NB4 (cell line): ENCODE measurements around the gene FMNL1.
A peak's percentile ranks its signal among the peaks of the same experiment; 100 is the strongest.

ENCODE experiments used
- DNase-seq: peaks from one replicate; pipeline ENCODE4 v3.0.0; 2010; ENCODE audit warnings: low read depth
- H3K4me3 ChIP-seq: one replicate; pipeline ENCODE4 v1.5.1; 2011; ENCODE audit warnings: mild to moderate bottlenecking, low read depth, low read length, moderate library complexity
- MYC ChIP-seq: IDR thresholded peaks from 2 replicates; pipeline ENCODE4 v1.6.1; 2011; ENCODE audit warnings: low read depth, low read length
- POLR2A ChIP-seq: IDR thresholded peaks from 2 replicates; pipeline ENCODE4 v1.6.1; 2011; ENCODE audit warnings: mild to moderate bottlenecking; ENCODE audit not compliant: insufficient read length; ENCODE audit errors: extremely low read depth
- TF ChIP-seq, protein P1 (sequence below): IDR thresholded peaks from one replicate; pipeline ENCODE4 v1.5.1; 2012; ENCODE audit warnings: low read depth, low read length
- TF ChIP-seq, protein P2 (sequence below): IDR thresholded peaks from 2 replicates; pipeline ENCODE4 v1.6.1; 2011; ENCODE audit warnings: low read depth, low read length

FMNL1 gene

DNA sequence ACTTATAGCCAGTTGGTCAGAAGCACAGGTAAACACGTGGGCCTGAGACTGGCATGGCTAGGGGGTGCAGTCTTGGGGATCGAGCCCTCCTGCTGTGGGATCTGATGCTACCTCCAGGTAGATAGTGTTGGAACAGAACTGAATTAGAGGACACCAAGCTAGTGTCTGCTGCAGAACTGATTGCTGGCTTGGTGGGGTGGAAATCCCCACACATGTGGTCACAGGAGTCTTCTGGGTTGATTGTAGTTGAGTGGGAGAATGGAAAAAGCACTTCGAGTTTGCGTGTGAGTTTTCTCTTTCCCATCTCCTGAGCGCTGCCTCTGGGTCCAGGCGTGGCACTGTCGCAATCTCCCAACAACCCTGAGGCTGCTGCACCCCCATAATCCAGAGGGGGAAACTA lies 48.2 kb downstream of the FMNL1 start:
- TF ChIP-seq MYC (no peak), POLR2A (no peak)
- TF ChIP-seq, protein P1, sequence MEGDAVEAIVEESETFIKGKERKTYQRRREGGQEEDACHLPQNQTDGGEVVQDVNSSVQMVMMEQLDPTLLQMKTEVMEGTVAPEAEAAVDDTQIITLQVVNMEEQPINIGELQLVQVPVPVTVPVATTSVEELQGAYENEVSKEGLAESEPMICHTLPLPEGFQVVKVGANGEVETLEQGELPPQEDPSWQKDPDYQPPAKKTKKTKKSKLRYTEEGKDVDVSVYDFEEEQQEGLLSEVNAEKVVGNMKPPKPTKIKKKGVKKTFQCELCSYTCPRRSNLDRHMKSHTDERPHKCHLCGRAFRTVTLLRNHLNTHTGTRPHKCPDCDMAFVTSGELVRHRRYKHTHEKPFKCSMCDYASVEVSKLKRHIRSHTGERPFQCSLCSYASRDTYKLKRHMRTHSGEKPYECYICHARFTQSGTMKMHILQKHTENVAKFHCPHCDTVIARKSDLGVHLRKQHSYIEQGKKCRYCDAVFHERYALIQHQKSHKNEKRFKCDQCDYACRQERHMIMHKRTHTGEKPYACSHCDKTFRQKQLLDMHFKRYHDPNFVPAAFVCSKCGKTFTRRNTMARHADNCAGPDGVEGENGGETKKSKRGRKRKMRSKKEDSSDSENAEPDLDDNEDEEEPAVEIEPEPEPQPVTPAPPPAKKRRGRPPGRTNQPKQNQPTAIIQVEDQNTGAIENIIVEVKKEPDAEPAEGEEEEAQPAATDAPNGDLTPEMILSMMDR: no peak
- TF ChIP-seq, protein P2, sequence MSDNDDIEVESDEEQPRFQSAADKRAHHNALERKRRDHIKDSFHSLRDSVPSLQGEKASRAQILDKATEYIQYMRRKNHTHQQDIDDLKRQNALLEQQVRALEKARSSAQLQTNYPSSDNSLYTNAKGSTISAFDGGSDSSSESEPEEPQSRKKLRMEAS: no peak
- no peak overlapping the region for H3K4me3 ChIP-seq
- DNase-seq: no peak

DNA sequence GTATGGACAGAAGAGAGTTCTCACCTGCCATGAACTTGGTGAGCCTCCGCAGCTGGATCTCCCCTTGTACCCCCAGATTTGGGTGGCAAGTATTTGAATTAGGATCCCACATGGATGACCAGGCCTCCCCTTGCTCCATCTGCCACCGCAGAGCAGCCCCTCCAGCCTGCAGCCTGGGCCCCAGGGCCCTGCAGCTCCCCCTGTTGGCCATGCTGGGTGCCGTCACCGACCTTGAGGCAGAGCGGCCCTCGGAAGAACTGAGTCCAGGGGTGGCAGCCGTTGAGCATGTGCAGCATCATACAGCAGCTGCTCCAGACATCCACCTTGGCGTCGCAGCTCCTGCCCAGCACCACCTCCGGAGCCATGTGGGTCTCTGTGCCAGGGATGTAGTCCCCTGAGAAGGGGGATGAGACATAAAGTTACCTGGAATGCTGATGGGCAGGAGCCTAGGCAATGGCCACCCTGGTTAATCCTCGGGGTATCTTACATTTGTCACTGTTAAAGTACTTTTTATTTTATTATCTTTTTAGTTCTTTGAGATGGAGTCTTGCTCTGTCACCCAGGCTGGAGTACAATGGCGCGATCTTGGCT lies 49.2 kb downstream of the FMNL1 start:
- peak; percentile 57 for DNase-seq
- TF ChIP-seq MYC (no peak), POLR2A (no peak)
- TF ChIP-seq, protein P1: peak; percentile 80
- TF ChIP-seq, protein P2: peak; percentile 40; the same call in 1 of the 2 replicates
- no peak overlapping the region for H3K4me3 ChIP-seq

DNA sequence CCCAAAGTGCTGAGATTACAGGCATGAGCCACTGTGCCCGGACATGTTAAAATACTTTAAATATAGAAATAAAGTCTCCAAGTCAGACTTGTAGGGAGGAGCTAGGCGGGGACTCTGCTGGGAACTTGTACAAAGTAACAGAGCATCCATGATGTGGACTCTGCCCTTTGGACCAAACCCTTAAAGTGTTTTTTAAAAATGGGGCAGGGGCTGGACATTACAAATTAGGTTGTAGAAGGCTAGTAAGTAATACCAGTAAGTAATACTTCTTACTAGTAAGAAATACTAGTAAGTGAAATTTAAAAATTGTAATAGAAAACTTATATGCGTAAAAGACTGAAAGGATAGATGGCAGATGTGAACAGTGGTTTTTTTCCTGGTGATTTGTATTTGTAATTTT lies 49.9 kb downstream of the FMNL1 start:
- no peak for TF ChIP-seq POLR2A
- TF ChIP-seq, protein P2: no peak
- no peak for TF ChIP-seq MYC
- TF ChIP-seq, protein P1: no peak
- DNase-seq: no peak
- H3K4me3 ChIP-seq: no peak overlapping the region

DNA sequence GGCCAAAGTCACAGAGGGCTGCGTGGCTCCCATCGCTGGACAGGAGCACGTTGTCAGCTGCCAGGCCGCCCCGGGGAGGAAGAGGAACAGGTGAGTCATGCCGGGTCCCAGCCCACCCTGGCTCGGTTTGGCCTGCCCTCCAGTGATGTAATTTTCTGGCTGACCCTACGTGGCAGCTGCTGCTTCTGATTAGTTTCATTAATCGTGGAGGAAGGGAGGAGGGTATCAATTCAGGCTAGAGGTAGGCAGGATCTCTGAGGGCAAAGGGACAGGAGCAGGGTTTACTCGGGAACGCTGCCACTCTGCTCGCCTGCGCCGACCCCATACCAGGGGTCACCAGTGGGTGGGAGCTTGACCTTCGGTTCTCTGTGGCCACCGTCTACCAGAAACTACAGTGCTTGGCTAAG lies 51.9 kb downstream of the FMNL1 start:
- TF ChIP-seq, protein P1: no peak
- TF ChIP-seq POLR2A (no peak), MYC (no peak)
- TF ChIP-seq, protein P2: no peak
- no peak for DNase-seq
- no peak overlapping the region for H3K4me3 ChIP-seq

DNA sequence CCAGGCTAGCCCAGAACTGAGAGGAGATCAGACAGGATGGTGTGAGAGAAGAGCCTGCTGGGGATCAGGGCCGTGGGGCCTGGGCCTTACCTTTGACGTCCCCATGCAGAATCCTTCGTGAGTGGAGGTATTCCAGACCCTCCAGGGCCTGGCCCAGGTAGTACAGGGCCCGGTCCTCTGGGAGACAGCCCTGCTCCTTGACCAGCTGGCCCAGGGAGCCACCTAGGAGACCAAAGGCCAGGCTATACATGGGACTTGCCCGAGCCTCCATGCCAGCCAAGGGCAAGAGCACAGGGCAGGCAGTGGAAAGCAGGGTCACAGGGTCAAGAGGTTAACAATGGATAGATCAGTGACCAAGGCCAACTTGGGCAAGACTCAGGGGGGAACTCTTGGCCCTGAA lies 52.3 kb downstream of the FMNL1 start:
- TF ChIP-seq, protein P2: no peak
- TF ChIP-seq MYC (no peak), POLR2A (no peak)
- TF ChIP-seq, protein P1: no peak
- no peak for DNase-seq
- no peak overlapping the region for H3K4me3 ChIP-seq

DNA sequence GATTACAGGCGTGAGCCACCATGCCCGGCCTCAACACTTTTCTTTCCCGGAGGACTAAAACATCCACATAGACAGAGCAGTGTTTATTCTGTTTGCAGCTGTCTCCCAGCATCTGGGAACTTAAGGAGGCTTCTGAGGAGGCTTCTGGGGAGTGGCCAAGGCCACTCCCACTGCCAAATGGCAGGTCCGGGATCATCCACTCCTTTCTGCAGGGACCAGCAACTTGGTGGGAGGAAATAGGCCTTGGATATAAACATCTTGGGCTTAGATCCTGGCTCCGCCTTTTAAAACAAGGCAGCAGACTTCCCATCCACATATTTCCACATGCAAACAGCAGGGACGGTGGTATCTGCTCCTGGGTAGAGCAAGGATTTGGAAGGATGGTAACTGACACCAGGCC lies 54.3 kb downstream of the FMNL1 start:
- H3K4me3 ChIP-seq: no peak overlapping the region
- no peak for DNase-seq
- TF ChIP-seq MYC: no peak
- TF ChIP-seq POLR2A: no peak
- TF ChIP-seq, protein P1: no peak
- TF ChIP-seq, protein P2: no peak
